ENCODE measurements around the gene DIP2C. TPM values are rescaled to one million over a fixed set of nuclear protein-coding genes. Genes with fewer than 3 reads are reported as not detected.
"Not testable (repeated sequence)": the region's sequence is repeated elsewhere in the genome, so short reads cannot be mapped to it uniquely, and the experiment has no call there.

DIP2C gene
- total and polyA plus RNA-seq, 2 donors from 2014 or later, result 6.2 to 22.6 TPM

DNA sequence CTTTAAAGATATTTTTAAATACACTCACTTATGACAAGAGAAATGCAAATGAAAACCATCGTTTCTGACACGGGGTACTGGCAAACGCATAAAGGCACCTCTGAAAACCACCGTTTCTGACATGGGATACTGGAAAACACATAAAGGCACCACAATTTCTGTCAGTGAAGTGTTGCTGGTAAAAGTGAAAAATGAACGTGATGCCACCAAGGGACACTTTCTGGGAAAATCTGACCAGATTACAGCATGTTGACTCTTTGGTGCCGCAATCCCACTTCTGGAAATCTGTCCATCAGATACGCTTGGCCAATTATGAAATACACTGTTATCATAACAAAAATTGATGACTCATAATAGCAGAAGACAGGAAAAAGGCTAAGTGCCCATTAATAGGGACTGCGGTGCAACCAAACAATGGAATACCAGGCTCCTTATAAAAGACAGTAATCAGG is 422.5 kb downstream of the DIP2C start:
- H3K9me3 ChIP-seq (ENCODE audit: control insufficient read depth in 2 of 3, insufficient read depth in 1 of 3, low read length in 3 of 3), result no peaks in the 10 kb centered on the region
- no peaks in the 10 kb centered on the region for H3K4me1 ChIP-seq (ENCODE audit: control insufficient read depth in 2 of 3, insufficient read depth in 2 of 3, low read depth in 1 of 3, low read length in 3 of 3)
- no peak for FAIRE-seq
- intact Hi-C loops (cut with DNase I), result no loop called here
- no peaks in the 10 kb centered on the region for H3K27me3 ChIP-seq (ENCODE audit: control insufficient read depth, insufficient read depth, low read length)
- no peak overlapping the region for H3K27ac ChIP-seq (ENCODE audit: low read depth in 2 of 2, low read length in 2 of 2)
- no peak for DNase-seq
- H3K36me3 ChIP-seq (ENCODE audit: control insufficient read depth in 2 of 3, insufficient read depth in 3 of 3, low read length in 3 of 3), result no peaks in the 10 kb centered on the region
- TF ChIP-seq, protein P1, sequence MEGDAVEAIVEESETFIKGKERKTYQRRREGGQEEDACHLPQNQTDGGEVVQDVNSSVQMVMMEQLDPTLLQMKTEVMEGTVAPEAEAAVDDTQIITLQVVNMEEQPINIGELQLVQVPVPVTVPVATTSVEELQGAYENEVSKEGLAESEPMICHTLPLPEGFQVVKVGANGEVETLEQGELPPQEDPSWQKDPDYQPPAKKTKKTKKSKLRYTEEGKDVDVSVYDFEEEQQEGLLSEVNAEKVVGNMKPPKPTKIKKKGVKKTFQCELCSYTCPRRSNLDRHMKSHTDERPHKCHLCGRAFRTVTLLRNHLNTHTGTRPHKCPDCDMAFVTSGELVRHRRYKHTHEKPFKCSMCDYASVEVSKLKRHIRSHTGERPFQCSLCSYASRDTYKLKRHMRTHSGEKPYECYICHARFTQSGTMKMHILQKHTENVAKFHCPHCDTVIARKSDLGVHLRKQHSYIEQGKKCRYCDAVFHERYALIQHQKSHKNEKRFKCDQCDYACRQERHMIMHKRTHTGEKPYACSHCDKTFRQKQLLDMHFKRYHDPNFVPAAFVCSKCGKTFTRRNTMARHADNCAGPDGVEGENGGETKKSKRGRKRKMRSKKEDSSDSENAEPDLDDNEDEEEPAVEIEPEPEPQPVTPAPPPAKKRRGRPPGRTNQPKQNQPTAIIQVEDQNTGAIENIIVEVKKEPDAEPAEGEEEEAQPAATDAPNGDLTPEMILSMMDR (IDR thresholded peaks at IDR 0.05; ENCODE audit: borderline replicate concordance, extremely low read depth, insufficient read depth), result no peak
- no peak overlapping the region for H3K4me3 ChIP-seq (ENCODE audit: low read length in 3 of 3)
- no peak overlapping the region for H3K9ac ChIP-seq (ENCODE audit: low read length in 3 of 3)

DNA sequence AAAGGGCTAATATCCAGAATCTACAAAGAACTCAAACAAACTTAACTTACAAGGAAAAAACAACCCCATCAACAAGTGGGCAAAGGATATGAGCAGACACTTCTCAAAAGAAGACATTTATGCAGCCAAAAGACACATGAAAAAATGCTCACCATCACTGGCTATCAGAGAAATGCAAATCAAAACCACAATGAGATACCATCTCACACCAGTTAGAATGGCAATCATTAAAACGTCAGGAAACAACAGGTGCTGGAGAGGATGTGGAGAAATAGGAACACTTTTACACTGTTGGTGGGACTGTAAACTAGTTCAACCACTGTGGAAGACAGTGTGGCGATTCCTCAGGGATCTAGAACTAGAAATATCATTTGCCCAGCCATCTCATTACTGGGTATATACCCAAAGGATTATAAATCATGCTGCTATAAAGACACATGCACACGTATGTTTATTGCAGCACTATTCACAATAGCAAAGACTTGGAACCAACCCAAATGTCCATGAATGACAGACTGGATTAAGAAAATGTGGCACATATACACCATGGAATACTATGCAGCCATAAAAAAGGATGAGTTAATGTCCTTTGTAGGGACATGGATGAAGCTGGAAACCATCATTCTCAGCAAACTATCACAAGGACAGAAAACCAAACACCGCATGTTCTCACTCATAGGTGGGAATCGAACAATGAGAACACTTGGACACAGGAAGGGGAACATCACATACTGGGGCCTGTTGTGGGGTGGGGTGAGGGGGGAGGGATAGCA is 423.5 kb downstream of the DIP2C start:
- H3K36me3 ChIP-seq (ENCODE audit: control insufficient read depth in 2 of 3, insufficient read depth in 3 of 3, low read length in 3 of 3); H3K9ac ChIP-seq (ENCODE audit: low read length in 3 of 3); H3K9me3 ChIP-seq (ENCODE audit: control insufficient read depth in 2 of 3, insufficient read depth in 1 of 3, low read length in 3 of 3); H3K27ac ChIP-seq (ENCODE audit: low read depth in 2 of 2, low read length in 2 of 2); H3K4me3 ChIP-seq (ENCODE audit: low read length in 3 of 3); H3K4me1 ChIP-seq (ENCODE audit: control insufficient read depth in 2 of 3, insufficient read depth in 2 of 3, low read depth in 1 of 3, low read length in 3 of 3); H3K27me3 ChIP-seq (ENCODE audit: control insufficient read depth, insufficient read depth, low read length); FAIRE-seq; intact Hi-C loops (cut with DNase I); DNase-seq: not testable (repeated sequence)

DNA sequence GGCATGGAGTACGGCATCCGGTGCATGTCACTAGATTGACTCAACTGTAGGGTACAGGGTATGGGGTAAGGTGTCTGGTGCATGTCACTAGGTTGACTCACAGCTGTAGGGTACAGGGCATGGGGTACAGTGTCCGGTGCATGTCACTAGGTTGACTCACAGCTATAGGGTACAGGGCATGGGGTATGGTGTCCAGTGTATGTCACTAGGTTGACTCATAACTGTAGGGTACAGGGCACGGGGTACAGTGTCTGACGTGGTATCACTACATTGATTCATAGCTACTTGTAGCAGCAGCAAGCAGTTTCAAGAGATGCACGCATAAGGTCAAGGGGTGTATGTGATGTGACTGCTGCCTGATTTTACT is 424.4 kb downstream of the DIP2C start:
- H3K27me3 ChIP-seq (ENCODE audit: control insufficient read depth, insufficient read depth, low read length); H3K4me3 ChIP-seq (ENCODE audit: low read length in 3 of 3); FAIRE-seq; H3K9me3 ChIP-seq (ENCODE audit: control insufficient read depth in 2 of 3, insufficient read depth in 1 of 3, low read length in 3 of 3); H3K27ac ChIP-seq (ENCODE audit: low read depth in 2 of 2, low read length in 2 of 2); H3K9ac ChIP-seq (ENCODE audit: low read length in 3 of 3); H3K36me3 ChIP-seq (ENCODE audit: control insufficient read depth in 2 of 3, insufficient read depth in 3 of 3, low read length in 3 of 3); DNase-seq; H3K4me1 ChIP-seq (ENCODE audit: control insufficient read depth in 2 of 3, insufficient read depth in 2 of 3, low read depth in 1 of 3, low read length in 3 of 3); intact Hi-C loops (cut with DNase I): not testable (repeated sequence)

DNA sequence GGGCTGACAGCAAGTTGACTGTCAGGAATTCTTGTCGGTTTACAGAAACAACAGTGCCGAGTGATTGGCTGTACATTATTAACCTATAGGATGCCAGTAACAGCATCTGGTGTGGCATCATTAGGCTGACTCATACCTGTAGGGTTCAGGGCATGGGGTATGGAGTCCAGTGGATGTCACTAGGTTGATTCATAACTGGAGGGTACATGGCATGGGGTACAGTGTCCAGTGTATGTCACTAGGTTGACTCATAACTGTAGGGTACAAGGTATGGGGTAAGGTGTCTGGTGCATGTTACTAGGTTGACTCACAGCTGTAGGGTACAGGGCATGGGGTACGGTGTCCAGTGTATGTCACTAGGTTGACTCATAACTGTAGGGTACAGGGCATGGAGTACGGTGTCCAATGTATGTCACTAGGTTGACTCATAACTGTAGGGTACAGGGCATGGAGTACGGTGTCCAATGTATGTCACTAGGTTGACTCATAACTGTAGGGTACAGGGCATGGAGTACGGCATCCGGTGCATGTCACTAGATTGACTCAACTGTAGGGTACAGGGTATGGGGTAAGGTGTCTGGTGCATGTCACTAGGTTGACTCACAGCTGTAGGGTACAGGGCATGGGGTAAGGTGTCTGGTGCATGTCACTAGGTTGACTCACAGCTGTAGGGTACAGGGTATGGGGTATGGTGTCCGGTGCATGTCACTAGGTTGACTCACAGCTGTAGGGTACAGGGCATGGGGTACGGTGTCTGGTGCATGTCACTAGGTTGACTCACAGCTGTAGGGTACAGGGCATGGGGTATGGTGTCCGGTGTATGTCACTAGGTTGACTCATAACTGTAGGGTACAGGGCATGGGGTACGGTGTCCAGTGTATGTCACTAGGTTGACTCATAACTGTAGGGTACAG is 425.1 kb downstream of the DIP2C start:
- FAIRE-seq; H3K36me3 ChIP-seq (ENCODE audit: control insufficient read depth in 2 of 3, insufficient read depth in 3 of 3, low read length in 3 of 3); H3K9me3 ChIP-seq (ENCODE audit: control insufficient read depth in 2 of 3, insufficient read depth in 1 of 3, low read length in 3 of 3); H3K4me3 ChIP-seq (ENCODE audit: low read length in 3 of 3); H3K9ac ChIP-seq (ENCODE audit: low read length in 3 of 3); intact Hi-C loops (cut with DNase I); H3K4me1 ChIP-seq (ENCODE audit: control insufficient read depth in 2 of 3, insufficient read depth in 2 of 3, low read depth in 1 of 3, low read length in 3 of 3); H3K27ac ChIP-seq (ENCODE audit: low read depth in 2 of 2, low read length in 2 of 2); DNase-seq; H3K27me3 ChIP-seq (ENCODE audit: control insufficient read depth, insufficient read depth, low read length): not testable (repeated sequence)

Measured in kidney (tissue), 14 donors.